CD4-positive, alpha-beta T cell treated with Interleukin-6 at 100 ng/mL for 8 hours (primary cell): Measurements from ENCODE around the gene MYOM3.
A peak's percentile ranks its signal among the peaks of the same experiment; 100 is the strongest.

Experiments used
- DNase-seq: peaks from one replicate; pipeline ENCODE4 v3.0.0-alpha.2; 2020; ENCODE audit warnings: mixed read lengths, low spot score

Gene MYOM3

GRCh38 chr1:24111996-24112779 is at the start of gene MYOM3:
MYOM3 (minus strand) TSS chr1:24112135; CDS start chr1:24108636, 3,499 bp downstream.
- peak; percentile 36 for DNase-seq

GRCh38 chr1:24161270-24161669 is 49.3 kb upstream of the MYOM3 start:
- no peak for DNase-seq

- DNase-seq: no peak
Measured at GRCh38 chr1:24159366-24159765, 47.4 kb upstream of the MYOM3 start.

GRCh38 chr1:24157918-24158481 is 46.1 kb upstream of the MYOM3 start:
- DNase-seq: no peak

- DNase-seq: no peak
Measured at GRCh38 chr1:24156542-24157260, 44.8 kb upstream of the MYOM3 start.

- DNase-seq: no peak
Measured at GRCh38 chr1:24155011-24155782, 43.3 kb upstream of the MYOM3 start.

GRCh38 chr1:24154215-24154614 is 42.3 kb upstream of the MYOM3 start:
- DNase-seq: no peak

- no peak for DNase-seq
Measured at GRCh38 chr1:24152631-24153494, 40.9 kb upstream of the MYOM3 start.

GRCh38 chr1:24151175-24151533 is 39.2 kb upstream of the MYOM3 start:
- DNase-seq: no peak

GRCh38 chr1:24150234-24151174 is 38.6 kb upstream of the MYOM3 start:
- DNase-seq: peak; percentile 80

GRCh38 chr1:24149866-24150233 is 37.9 kb upstream of the MYOM3 start:
- no peak for DNase-seq

- DNase-seq: no peak
Measured at GRCh38 chr1:24147816-24148215, 35.9 kb upstream of the MYOM3 start.

- no peak for DNase-seq
Measured at GRCh38 chr1:24147194-24147593, 35.3 kb upstream of the MYOM3 start.

- no peak for DNase-seq
Measured at GRCh38 chr1:24142546-24143534, 30.9 kb upstream of the MYOM3 start, which contains the start of gene IL22RA1. IL22RA1 (minus strand) TSS chr1:24143140; CDS start chr1:24143082, 58 bp downstream.

- DNase-seq: no peak
Measured at GRCh38 chr1:24141311-24141997, 29.5 kb upstream of the MYOM3 start.

- no peak for DNase-seq
Measured at GRCh38 chr1:24140741-24141181, 28.8 kb upstream of the MYOM3 start.

- DNase-seq: no peak
Measured at GRCh38 chr1:24139841-24140425, 28.0 kb upstream of the MYOM3 start.

- DNase-seq: no peak
Measured at GRCh38 chr1:24139222-24139489, 27.2 kb upstream of the MYOM3 start.
